GM12892 (cell line): Measurements from ENCODE around the gene HEPN1.

ENCODE experiments used
- POLR2A ChIP-seq: IDR thresholded peaks from 2 replicates; pipeline ENCODE4 v1.6.1; 2011; ENCODE audit warnings: low read depth, low read length, control low read depth
- POLR2AphosphoS5 ChIP-seq: IDR thresholded peaks from 2 replicates; pipeline ENCODE4 v1.6.1; 2011; ENCODE audit warnings: low read depth, low read length, control low read depth

- TF ChIP-seq POLR2AphosphoS5 (no peak), POLR2A (no peak)
Observed at GRCh38 chr11:124943254-124943616, 24.2 kb downstream of the HEPN1 start.
